Measurements from ENCODE around the gene MDGA2. TPM values are rescaled to one million over a fixed set of nuclear protein-coding genes. Genes with fewer than 3 reads are reported as not detected.

MDGA2 gene
- total and polyA plus RNA-seq, 2 of the 13 experiments (the other 11 are each of a cell fraction or from before 2014, with no cell fraction given): not detected

DNA sequence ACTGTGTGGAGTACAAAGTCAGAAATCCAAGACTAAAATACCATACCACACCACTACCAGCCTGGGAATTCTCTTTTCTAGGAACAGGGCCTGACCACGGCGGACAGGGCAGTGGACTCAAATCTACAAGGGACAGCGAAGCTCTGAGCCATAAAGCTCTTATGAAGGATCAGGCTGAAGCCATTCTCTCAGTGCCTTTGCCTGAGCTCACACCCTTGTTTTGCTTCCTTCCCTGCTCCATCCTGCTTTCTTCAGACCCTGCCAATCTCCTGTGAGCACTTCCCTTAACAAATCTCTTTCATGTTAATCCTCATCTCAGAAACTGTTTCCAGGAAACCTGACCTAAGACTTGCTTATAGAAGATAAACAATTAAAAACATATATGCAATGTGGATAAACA lies 398.5 kb downstream of the MDGA2 start:
- in situ Hi-C loops (cut with HindIII; ENCODE audit: extremely low pct_ligation_motif_present, low pct_unique_long_range_greater_than_20kb): no loop called here

More for the DNA sequence above, 398.5 kb downstream of the MDGA2 start:
- intact Hi-C loops (cut with micrococcal nuclease; ENCODE audit: unreplicated experiment): loop anchor here (10.0 kb wide), 1 partner anchor 1852 kb away; no protein-coding TSS in a partner anchor
- no peaks in the 10 kb centered on the region for H3K27me3 ChIP-seq (ENCODE audit: control insufficient read depth in 1 of 2, insufficient read depth in 2 of 2, low read length in 2 of 2)
- WGBS (ENCODE audit: low lambda C conversion rate): 23% methylated on average over 2 of the region's 3 CpGs
- CTCF ChIA-PET (ENCODE audit: low intra/inter-chr PET ratio, low total read pairs): no interaction called here
- no TSS peak for BruUV-seq (replicated peaks)
- no peak overlapping the region for H3K4me2 ChIP-seq (ENCODE audit: low read depth, low read length)
- TF ChIP-seq, protein P1, sequence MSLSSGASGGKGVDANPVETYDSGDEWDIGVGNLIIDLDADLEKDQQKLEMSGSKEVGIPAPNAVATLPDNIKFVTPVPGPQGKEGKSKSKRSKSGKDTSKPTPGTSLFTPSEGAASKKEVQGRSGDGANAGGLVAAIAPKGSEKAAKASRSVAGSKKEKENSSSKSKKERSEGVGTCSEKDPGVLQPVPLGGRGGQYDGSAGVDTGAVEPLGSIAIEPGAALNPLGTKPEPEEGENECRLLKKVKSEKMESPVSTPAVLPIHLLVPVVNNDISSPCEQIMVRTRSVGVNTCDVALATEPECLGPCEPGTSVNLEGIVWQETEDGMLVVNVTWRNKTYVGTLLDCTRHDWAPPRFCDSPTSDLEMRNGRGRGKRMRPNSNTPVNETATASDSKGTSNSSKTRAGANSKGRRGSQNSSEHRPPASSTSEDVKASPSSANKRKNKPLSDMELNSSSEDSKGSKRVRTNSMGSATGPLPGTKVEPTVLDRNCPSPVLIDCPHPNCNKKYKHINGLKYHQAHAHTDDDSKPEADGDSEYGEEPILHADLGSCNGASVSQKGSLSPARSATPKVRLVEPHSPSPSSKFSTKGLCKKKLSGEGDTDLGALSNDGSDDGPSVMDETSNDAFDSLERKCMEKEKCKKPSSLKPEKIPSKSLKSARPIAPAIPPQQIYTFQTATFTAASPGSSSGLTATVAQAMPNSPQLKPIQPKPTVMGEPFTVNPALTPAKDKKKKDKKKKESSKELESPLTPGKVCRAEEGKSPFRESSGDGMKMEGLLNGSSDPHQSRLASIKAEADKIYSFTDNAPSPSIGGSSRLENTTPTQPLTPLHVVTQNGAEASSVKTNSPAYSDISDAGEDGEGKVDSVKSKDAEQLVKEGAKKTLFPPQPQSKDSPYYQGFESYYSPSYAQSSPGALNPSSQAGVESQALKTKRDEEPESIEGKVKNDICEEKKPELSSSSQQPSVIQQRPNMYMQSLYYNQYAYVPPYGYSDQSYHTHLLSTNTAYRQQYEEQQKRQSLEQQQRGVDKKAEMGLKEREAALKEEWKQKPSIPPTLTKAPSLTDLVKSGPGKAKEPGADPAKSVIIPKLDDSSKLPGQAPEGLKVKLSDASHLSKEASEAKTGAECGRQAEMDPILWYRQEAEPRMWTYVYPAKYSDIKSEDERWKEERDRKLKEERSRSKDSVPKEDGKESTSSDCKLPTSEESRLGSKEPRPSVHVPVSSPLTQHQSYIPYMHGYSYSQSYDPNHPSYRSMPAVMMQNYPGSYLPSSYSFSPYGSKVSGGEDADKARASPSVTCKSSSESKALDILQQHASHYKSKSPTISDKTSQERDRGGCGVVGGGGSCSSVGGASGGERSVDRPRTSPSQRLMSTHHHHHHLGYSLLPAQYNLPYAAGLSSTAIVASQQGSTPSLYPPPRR (CRISPR knock-in tag; IDR thresholded peaks at IDR 0.05; ENCODE audit: borderline replicate concordance): no peak
- TF ChIP-seq ZNF720 (CRISPR knock-in tag; IDR thresholded peaks at IDR 0.05) (no peak), ZNF607 (CRISPR knock-in tag; IDR thresholded peaks at IDR 0.05; ENCODE audit: borderline replicate concordance) (no peak), KLF6 (CRISPR knock-in tag; IDR thresholded peaks at IDR 0.05) (no peak), ZC3H4 (CRISPR knock-in tag; IDR thresholded peaks at IDR 0.05; ENCODE audit: borderline replicate concordance) (no peak), ATF7 (IDR thresholded peaks at IDR 0.05) (no peak), ATF7 (CRISPR knock-in tag; IDR thresholded peaks at IDR 0.05) (no peak), BORCS8-MEF2B (CRISPR knock-in tag; IDR thresholded peaks at IDR 0.05) (no peak), ZNF589 (CRISPR knock-in tag; conservative IDR thresholded peaks at IDR 0.05) (no peak)
- TF ChIP-seq, protein P2, sequence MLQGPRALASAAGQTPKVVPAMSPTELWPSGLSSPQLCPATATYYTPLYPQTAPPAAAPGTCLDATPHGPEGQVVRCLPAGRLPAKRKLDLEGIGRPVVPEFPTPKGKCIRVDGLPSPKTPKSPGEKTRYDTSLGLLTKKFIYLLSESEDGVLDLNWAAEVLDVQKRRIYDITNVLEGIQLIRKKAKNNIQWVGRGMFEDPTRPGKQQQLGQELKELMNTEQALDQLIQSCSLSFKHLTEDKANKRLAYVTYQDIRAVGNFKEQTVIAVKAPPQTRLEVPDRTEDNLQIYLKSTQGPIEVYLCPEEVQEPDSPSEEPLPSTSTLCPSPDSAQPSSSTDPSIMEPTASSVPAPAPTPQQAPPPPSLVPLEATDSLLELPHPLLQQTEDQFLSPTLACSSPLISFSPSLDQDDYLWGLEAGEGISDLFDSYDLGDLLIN (CRISPR knock-in tag; IDR thresholded peaks at IDR 0.05; ENCODE audit: borderline replicate concordance): no peak
- TF ChIP-seq, protein P3, sequence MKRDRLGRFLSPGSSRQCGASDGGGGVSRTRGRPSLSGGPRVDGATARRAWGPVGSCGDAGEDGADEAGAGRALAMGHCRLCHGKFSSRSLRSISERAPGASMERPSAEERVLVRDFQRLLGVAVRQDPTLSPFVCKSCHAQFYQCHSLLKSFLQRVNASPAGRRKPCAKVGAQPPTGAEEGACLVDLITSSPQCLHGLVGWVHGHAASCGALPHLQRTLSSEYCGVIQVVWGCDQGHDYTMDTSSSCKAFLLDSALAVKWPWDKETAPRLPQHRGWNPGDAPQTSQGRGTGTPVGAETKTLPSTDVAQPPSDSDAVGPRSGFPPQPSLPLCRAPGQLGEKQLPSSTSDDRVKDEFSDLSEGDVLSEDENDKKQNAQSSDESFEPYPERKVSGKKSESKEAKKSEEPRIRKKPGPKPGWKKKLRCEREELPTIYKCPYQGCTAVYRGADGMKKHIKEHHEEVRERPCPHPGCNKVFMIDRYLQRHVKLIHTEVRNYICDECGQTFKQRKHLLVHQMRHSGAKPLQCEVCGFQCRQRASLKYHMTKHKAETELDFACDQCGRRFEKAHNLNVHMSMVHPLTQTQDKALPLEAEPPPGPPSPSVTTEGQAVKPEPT (CRISPR knock-in tag; IDR thresholded peaks at IDR 0.05; ENCODE audit: low read depth): no peak
- no peak overlapping the region for H3K27ac ChIP-seq (ENCODE audit: extremely low read length, insufficient read depth, low read length)
- ATAC-seq (no peak), DNase-seq (ENCODE audit: low spot score) (no peak), FAIRE-seq (no peak)
- POLR2A ChIA-PET: no interaction called here
- H3K4me3 ChIP-seq (replicated peaks in 1 of 3; ENCODE audit: insufficient read depth in 1 of 3, low read depth in 2 of 3, low read length in 3 of 3): no peak overlapping the region
- no peaks in the 10 kb centered on the region for H3K9me3 ChIP-seq (ENCODE audit: low read length)
- H4K20me1 ChIP-seq (ENCODE audit: insufficient read depth, low read length): no peaks in the 10 kb centered on the region
- H3K4me1 ChIP-seq (ENCODE audit: insufficient read depth, low read length): no peaks in the 10 kb centered on the region
- H3K36me3 ChIP-seq (replicated peaks in 1 of 2; ENCODE audit: control insufficient read depth in 1 of 2, insufficient read depth in 2 of 2, low read length in 2 of 2): no peaks in the 10 kb centered on the region
- no peak overlapping the region for H2AFZ ChIP-seq (ENCODE audit: low read length)
- no peaks in the 10 kb centered on the region for H3K79me2 ChIP-seq (ENCODE audit: insufficient read depth, low read length)
- H3K9ac ChIP-seq (ENCODE audit: insufficient read depth, low read depth, low read length): no peak overlapping the region

All from HepG2 (cell line).